Cardiac muscle cell (in vitro differentiated cells and primary cell): ENCODE measurements around the gene FGFR3. TPM values are rescaled to one million over a fixed set of nuclear protein-coding genes. Genes with fewer than 3 reads are reported as not detected.

Experiments used
- DNase-seq, 2 donors: peaks; one replicate each; pipeline versions ENCODE4 v3.0.0 to v3.0.0-alpha.2; 2010 to 2017; ENCODE audit warnings: low read depth in 1 of 2, low spot score in 1 of 2
- H3K27ac ChIP-seq: fragments of 200-600 bp; sonication (generic); 2 replicates; pipeline ENCODE4 v1.5.1; 2016
- H3K27me3 ChIP-seq: fragments of 200-600 bp; sonication (generic); 2 replicates; pipeline ENCODE4 v1.6.0; 2016; ENCODE audit warnings: control low read depth
- H3K36me3 ChIP-seq: fragments of 200-600 bp; sonication (generic); 2 replicates; pipeline ENCODE4 v1.5.1; 2016; ENCODE audit warnings: control low read depth
- H3K4me1 ChIP-seq: fragments of 200-600 bp; sonication (generic); 2 replicates; pipeline ENCODE4 v1.8.1; 2017; ENCODE audit warnings: low read depth, mild to moderate bottlenecking, mixed run types
- H3K4me3 ChIP-seq: fragments of 200-600 bp; sonication (generic); 2 replicates; pipeline ENCODE4 v1.5.1; 2016; ENCODE audit warnings: mild to moderate bottlenecking
- H3K9me3 ChIP-seq: fragments of 200-600 bp; sonication (generic); 2 replicates; pipeline ENCODE4 v1.5.1; 2017; ENCODE audit warnings: low read depth, mild to moderate bottlenecking, control low read depth
- CTCF ChIP-seq: IDR thresholded peaks from 2 replicates; pipeline ENCODE4 v1.5.1; 2012; ENCODE audit warnings: low read depth, mild to moderate bottlenecking, low read length
- polyA plus RNA-seq: library from polyadenylated mRNA; unstranded; fragments of >200 nt; fragmentation: Nextera tagmentation; extraction: Ambion mirVana; gene quantifications from 2 replicates; pipeline ENCODE4 v1.2.1, GENCODE V29; 2016
- total RNA-seq: library from RNA; depleted of rRNA; stranded (reverse); fragments of >200 nt; gene quantifications from 2 replicates; pipeline ENCODE4 v1.2.3, GENCODE V29; 2016

Gene FGFR3
- total and polyA plus RNA-seq, 2 experiments from 2014 or later = 39.2 to 47.3 TPM

GRCh38 chr4:1804638-1805492 lies 11.8 kb downstream of the FGFR3 start:
- Histone ChIP-seq H3K4me1 (no peaks in the 10 kb centered on the region), H3K9me3 (no peaks in the 10 kb centered on the region), H3K36me3 (peaks cover 3% of the 10 kb centered on the region), H3K27me3 (no peaks in the 10 kb centered on the region), H3K4me3 (no peak overlapping the region), H3K27ac (no peak overlapping the region)
- TF ChIP-seq CTCF = no peak
- DNase-seq = no peak

GRCh38 chr4:1805493-1806222 lies 12.6 kb downstream of the FGFR3 start:
- H3K36me3 ChIP-seq = peaks cover 3% of the 10 kb centered on the region

GRCh38 chr4:1806223-1806564 lies 13.1 kb downstream of the FGFR3 start:
- DNase-seq = no peak
- TF ChIP-seq CTCF = no peak

More at GRCh38 chr4:1805493-1806222, 12.6 kb downstream of the FGFR3 start:
- no peak for TF ChIP-seq CTCF
- H3K9me3 ChIP-seq = no peaks in the 10 kb centered on the region
- H3K27ac ChIP-seq = no peak overlapping the region
- no peaks in the 10 kb centered on the region for H3K27me3 ChIP-seq
- DNase-seq = no peak
- no peaks in the 10 kb centered on the region for H3K4me1 ChIP-seq
- no peak overlapping the region for H3K4me3 ChIP-seq

GRCh38 chr4:1806596-1807331 lies 13.7 kb downstream of the FGFR3 start:
- no peaks in the 10 kb centered on the region for H3K27me3 ChIP-seq
- no peaks in the 10 kb centered on the region for H3K9me3 ChIP-seq
- H3K4me3 ChIP-seq = no peak overlapping the region
- H3K36me3 ChIP-seq = peaks cover 3% of the 10 kb centered on the region
- DNase-seq = no peak
- no peak overlapping the region for H3K27ac ChIP-seq
- no peak for TF ChIP-seq CTCF
- H3K4me1 ChIP-seq = no peaks in the 10 kb centered on the region

More at GRCh38 chr4:1806223-1806564, 13.1 kb downstream of the FGFR3 start:
- Histone ChIP-seq H3K36me3 (peaks cover 3% of the 10 kb centered on the region), H3K27ac (no peak overlapping the region), H3K4me1 (no peaks in the 10 kb centered on the region), H3K4me3 (no peak overlapping the region), H3K27me3 (no peaks in the 10 kb centered on the region), H3K9me3 (no peaks in the 10 kb centered on the region)

- no peak overlapping the region for H3K27ac ChIP-seq
- H3K9me3 ChIP-seq = no peaks in the 10 kb centered on the region
- H3K4me1 ChIP-seq = no peaks in the 10 kb centered on the region
- DNase-seq = no peak
- H3K4me3 ChIP-seq = no peak overlapping the region
- H3K27me3 ChIP-seq = no peaks in the 10 kb centered on the region
- H3K36me3 ChIP-seq = peaks cover 3% of the 10 kb centered on the region
- TF ChIP-seq CTCF = no peak
Observed at GRCh38 chr4:1807332-1807777, 14.3 kb downstream of the FGFR3 start.
